ENCODE results near the gene HECW1. TPM values are rescaled to one million over a fixed set of nuclear protein-coding genes. Genes with fewer than 3 reads are reported as not detected.

The HECW1 gene
- total RNA-seq, 1 donor from 2014 or later: 0.11 TPM

- H3K79me2 ChIP-seq (ENCODE audit: low read depth): no peaks in the 10 kb centered on the region
- no peaks in the 10 kb centered on the region for H3K9me3 ChIP-seq (ENCODE audit: low read depth)
- Mint-ChIP-seq H3K36me3 (no peaks in the 10 kb centered on the region), H3K27ac (no peak overlapping the region), H3K27me3 (ENCODE audit: insufficient read depth, low read depth) (peaks cover 3% of the 10 kb centered on the region), H3K9me3 (peaks cover 13% of the 10 kb centered on the region), H3K4me3 (no peak overlapping the region), H3K4me1 (peaks cover under 1% of the 10 kb centered on the region)
- H4K20me1 ChIP-seq (ENCODE audit: low read depth): no peaks in the 10 kb centered on the region
- no peak for TF ChIP-seq EZH2 (IDR thresholded peaks at IDR 0.05)
- TF ChIP-seq, protein P1, sequence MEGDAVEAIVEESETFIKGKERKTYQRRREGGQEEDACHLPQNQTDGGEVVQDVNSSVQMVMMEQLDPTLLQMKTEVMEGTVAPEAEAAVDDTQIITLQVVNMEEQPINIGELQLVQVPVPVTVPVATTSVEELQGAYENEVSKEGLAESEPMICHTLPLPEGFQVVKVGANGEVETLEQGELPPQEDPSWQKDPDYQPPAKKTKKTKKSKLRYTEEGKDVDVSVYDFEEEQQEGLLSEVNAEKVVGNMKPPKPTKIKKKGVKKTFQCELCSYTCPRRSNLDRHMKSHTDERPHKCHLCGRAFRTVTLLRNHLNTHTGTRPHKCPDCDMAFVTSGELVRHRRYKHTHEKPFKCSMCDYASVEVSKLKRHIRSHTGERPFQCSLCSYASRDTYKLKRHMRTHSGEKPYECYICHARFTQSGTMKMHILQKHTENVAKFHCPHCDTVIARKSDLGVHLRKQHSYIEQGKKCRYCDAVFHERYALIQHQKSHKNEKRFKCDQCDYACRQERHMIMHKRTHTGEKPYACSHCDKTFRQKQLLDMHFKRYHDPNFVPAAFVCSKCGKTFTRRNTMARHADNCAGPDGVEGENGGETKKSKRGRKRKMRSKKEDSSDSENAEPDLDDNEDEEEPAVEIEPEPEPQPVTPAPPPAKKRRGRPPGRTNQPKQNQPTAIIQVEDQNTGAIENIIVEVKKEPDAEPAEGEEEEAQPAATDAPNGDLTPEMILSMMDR (IDR thresholded peaks at IDR 0.05): no peak
- no peak for TF ChIP-seq EZH2phosphoT487 (IDR thresholded peaks at IDR 0.05)
- H3K4me1 ChIP-seq: no peaks in the 10 kb centered on the region
- H3K4me3 ChIP-seq: no peak overlapping the region
- no peak overlapping the region for H2AFZ ChIP-seq (replicated peaks)
- H3F3A ChIP-seq (ENCODE audit: low read depth): no peaks in the 10 kb centered on the region
- H3K27me3 ChIP-seq: no peaks in the 10 kb centered on the region
- H3K27ac ChIP-seq: no peak overlapping the region
- DNase-seq (ENCODE audit: low spot score): no peak
- no peak overlapping the region for H3K9ac ChIP-seq
- H3K4me2 ChIP-seq: no peak overlapping the region
- H3K36me3 ChIP-seq: no peaks in the 10 kb centered on the region
These were observed 364.4 kb downstream of the HECW1 start for GRCh38 chr7:43476896-43477295.

GRCh38 chr7:43479042-43479441 is 366.6 kb downstream of the HECW1 start:
- no peaks in the 10 kb centered on the region for H3K36me3 ChIP-seq
- TF ChIP-seq, protein P1 (IDR thresholded peaks at IDR 0.05): peak; percentile 15
- TF ChIP-seq EZH2phosphoT487 (IDR thresholded peaks at IDR 0.05): no peak

GRCh38 chr7:43479543-43479942 is 367.1 kb downstream of the HECW1 start:
- H3K36me3 ChIP-seq: no peaks in the 10 kb centered on the region
- no peak overlapping the region for H3K4me3 ChIP-seq
- no peak overlapping the region for H3K27ac Mint-ChIP-seq
- H3K4me1 Mint-ChIP-seq: peaks cover 6% of the 10 kb centered on the region
- H3K9ac ChIP-seq: no peak overlapping the region
- no peaks in the 10 kb centered on the region for H3K36me3 Mint-ChIP-seq
- peaks cover 3% of the 10 kb centered on the region for H3K27me3 Mint-ChIP-seq (ENCODE audit: insufficient read depth, low read depth)
- TF ChIP-seq EZH2 (IDR thresholded peaks at IDR 0.05) (no peak), EZH2phosphoT487 (IDR thresholded peaks at IDR 0.05) (no peak)
- TF ChIP-seq, protein P1 (IDR thresholded peaks at IDR 0.05): no peak
- no peaks in the 10 kb centered on the region for H3K27me3 ChIP-seq
- peaks cover 14% of the 10 kb centered on the region for H3K9me3 Mint-ChIP-seq
- no peaks in the 10 kb centered on the region for H3F3A ChIP-seq (ENCODE audit: low read depth)
- no peak overlapping the region for H3K27ac ChIP-seq
- H2AFZ ChIP-seq (replicated peaks): no peak overlapping the region
- no peak overlapping the region for H3K4me3 Mint-ChIP-seq
- H3K79me2 ChIP-seq (ENCODE audit: low read depth): no peaks in the 10 kb centered on the region
- no peaks in the 10 kb centered on the region for H4K20me1 ChIP-seq (ENCODE audit: low read depth)
- no peaks in the 10 kb centered on the region for H3K9me3 ChIP-seq (ENCODE audit: low read depth)
- DNase-seq (ENCODE audit: low spot score): no peak
- H3K4me1 ChIP-seq: no peaks in the 10 kb centered on the region
- H3K4me2 ChIP-seq: no peak overlapping the region

More at GRCh38 chr7:43479042-43479441, 366.6 kb downstream of the HECW1 start:
- Histone ChIP-seq H3K4me2 (no peak overlapping the region), H3K4me3 (no peak overlapping the region), H3F3A (ENCODE audit: low read depth) (no peaks in the 10 kb centered on the region), H3K9ac (no peak overlapping the region), H3K79me2 (ENCODE audit: low read depth) (no peaks in the 10 kb centered on the region), H3K27me3 (no peaks in the 10 kb centered on the region), H2AFZ (replicated peaks) (no peak overlapping the region), H3K9me3 (ENCODE audit: low read depth) (no peaks in the 10 kb centered on the region), H4K20me1 (ENCODE audit: low read depth) (no peaks in the 10 kb centered on the region), H3K4me1 (no peaks in the 10 kb centered on the region), H3K27ac (no peak overlapping the region)
- peaks cover 3% of the 10 kb centered on the region for H3K27me3 Mint-ChIP-seq (ENCODE audit: insufficient read depth, low read depth)
- no peaks in the 10 kb centered on the region for H3K36me3 Mint-ChIP-seq
- H3K4me3 Mint-ChIP-seq: no peak overlapping the region
- no peak for DNase-seq (ENCODE audit: low spot score)
- H3K4me1 Mint-ChIP-seq: peaks cover 6% of the 10 kb centered on the region
- peaks cover 14% of the 10 kb centered on the region for H3K9me3 Mint-ChIP-seq
- no peak overlapping the region for H3K27ac Mint-ChIP-seq

Measured in neural progenitor cell (in vitro differentiated cells).